K562 (cell line): Measurements from ENCODE around the gene H3-3A. TPM values are rescaled to one million over a fixed set of nuclear protein-coding genes. Genes with fewer than 3 reads are reported as not detected.

Experiments used
- HDAC1 ChIP-seq, 2 experiments: fragments of 450-650 bp; IDR thresholded peaks; 2 replicates each; pipeline ENCODE4 v1.6.1; 2016 to 2017; ENCODE audit warnings: inconsistent platforms in 1 of 2, mild to moderate bottlenecking in 1 of 2, moderate library complexity in 1 of 2
- MYNN ChIP-seq, 2 experiments: sonication (generic); formaldehyde crosslinking in 1 of 2; IDR thresholded peaks; 2 replicates each; pipeline versions ENCODE4 v1.5.0 to v1.6.1; 2016 to 2020; ENCODE audit warnings: antibody characterized with exemption in 1 of 2, missing genetic modification reagents in 1 of 2
- PYGO2 ChIP-seq: fragments of 450-650 bp; IDR thresholded peaks from 2 replicates; pipeline ENCODE4 v1.6.1; 2016; ENCODE audit warnings: mild to moderate bottlenecking, missing genetic modification characterization, moderate library complexity, missing compliant biosample characterization
- SMAD3 ChIP-seq: fragments of 450-650 bp; formaldehyde crosslinking; conservative IDR thresholded peaks from 2 replicates; pipeline ENCODE4 v1.4.0; 2020; ENCODE audit warnings: mild to moderate bottlenecking
- SPI1 ChIP-seq: IDR thresholded peaks from 2 replicates; pipeline ENCODE4 v1.6.1; 2011; ENCODE audit warnings: low read depth, low read length, control low read depth, borderline replicate concordance
- TAF1 ChIP-seq: IDR thresholded peaks from 2 replicates; pipeline ENCODE4 v1.6.1; 2011; ENCODE audit warnings: mild to moderate bottlenecking, low read length, moderate library complexity; ENCODE audit not compliant: insufficient read depth, control insufficient read depth, severe bottlenecking; ENCODE audit errors: extremely low read depth
- TCFL5 ChIP-seq: fragments of 250-450 bp; sonication (Bioruptor Pico); conservative IDR thresholded peaks from 2 replicates; pipeline ENCODE4 v1.6.1; 2021; ENCODE audit warnings: mild to moderate bottlenecking, moderate library complexity, matching md5 sums
- TSC22D4 ChIP-seq: fragments of 450-650 bp; IDR thresholded peaks from 2 replicates; pipeline ENCODE4 v1.6.1; 2016; ENCODE audit warnings: missing genetic modification characterization, missing biosample characterization, control low read depth
- USF2 ChIP-seq: sonication (generic); formaldehyde crosslinking; IDR thresholded peaks from 2 replicates; pipeline ENCODE4 v1.5.0; 2020; ENCODE audit warnings: missing genetic modification reagents
- ZNF134 ChIP-seq: fragments of 250-450 bp; sonication (Bioruptor Pico); conservative IDR thresholded peaks from 2 replicates; pipeline ENCODE4 v1.4.0; 2020
- ZNF263 ChIP-seq: sonication (generic); formaldehyde crosslinking; IDR thresholded peaks from 2 replicates; pipeline ENCODE4 v1.8.0; 2022; ENCODE audit warnings: mild to moderate bottlenecking, missing genetic modification reagents, borderline replicate concordance
- ZNF76 ChIP-seq: fragments of 250-450 bp; sonication (Bioruptor Pico); IDR thresholded peaks from 2 replicates; pipeline ENCODE4 v1.4.0; 2020; ENCODE audit warnings: mild to moderate bottlenecking, moderate library complexity, borderline replicate concordance
- polyA plus RNA-seq, 8 experiments: library from polyadenylated mRNA; depleted of rRNA in 4 of 8; stranded (reverse) in 5 of 8; unstranded in 3 of 8; fragments of >200 nt; fragmentation: Nextera tagmentation in 2 of 8; fragmentation: Illumina TruSeq in 1 of 8; extraction: Ambion mirVana in 2 of 8; extraction: Trizol in 1 of 8; gene quantifications; 2 replicates each; pipeline versions ENCODE4 v1.2.1 to v1.2.3, GENCODE V29; 2011 to 2014; ENCODE audit warnings: inconsistent platforms in 1 of 8, missing spikeins in 1 of 8
- total RNA-seq, 7 experiments: library from RNA; depleted of rRNA in 6 of 7; stranded (reverse); fragments of >200 nt in 6 of 7; fragmentation: Illumina TruSeq in 2 of 7; extraction: Trizol in 2 of 7; gene quantifications; 2 replicates each; pipeline versions ENCODE4 v1.2.1 to v1.2.3, GENCODE V29; 2011 to 2021; ENCODE audit warnings: low replicate concordance in 1 of 7
- TF ChIP-seq, protein P1 (sequence below): fragments of 450-650 bp; IDR thresholded peaks from 2 replicates; pipeline ENCODE4 v1.6.1; 2016; ENCODE audit warnings: mild to moderate bottlenecking
- TF ChIP-seq, protein P2 (sequence below), 2 experiments: fragments of 450-650 bp; conservative IDR thresholded peaks; 2 replicates each; pipeline ENCODE4 v1.6.1; 2017; ENCODE audit warnings: mild to moderate bottlenecking in 2 of 2, moderate library complexity in 2 of 2
- TF ChIP-seq, protein P3 (sequence below): fragments of 450-650 bp; IDR thresholded peaks from 2 replicates; pipeline ENCODE4 v1.6.1; 2016; ENCODE audit warnings: borderline replicate concordance
- TF ChIP-seq, protein P4 (sequence below): fragments of 450-650 bp; formaldehyde crosslinking; IDR thresholded peaks from 2 replicates; pipeline ENCODE4 v1.4.0; 2022; ENCODE audit warnings: missing genetic modification characterization

Gene H3-3A
- total and polyA plus RNA-seq, 9 of the 15 experiments (the other 6 are each of a cell fraction or from before 2014, with no cell fraction given): 426 to 1,083 (median 591) TPM

- no peak for TF ChIP-seq TCFL5
- TF ChIP-seq USF2 (CRISPR knock-in tag): 0 out of 2 replicates have a peak, but pooled peaks have one; percentile 14
- TF ChIP-seq ZNF76: no peak
- TF ChIP-seq, protein P1, sequence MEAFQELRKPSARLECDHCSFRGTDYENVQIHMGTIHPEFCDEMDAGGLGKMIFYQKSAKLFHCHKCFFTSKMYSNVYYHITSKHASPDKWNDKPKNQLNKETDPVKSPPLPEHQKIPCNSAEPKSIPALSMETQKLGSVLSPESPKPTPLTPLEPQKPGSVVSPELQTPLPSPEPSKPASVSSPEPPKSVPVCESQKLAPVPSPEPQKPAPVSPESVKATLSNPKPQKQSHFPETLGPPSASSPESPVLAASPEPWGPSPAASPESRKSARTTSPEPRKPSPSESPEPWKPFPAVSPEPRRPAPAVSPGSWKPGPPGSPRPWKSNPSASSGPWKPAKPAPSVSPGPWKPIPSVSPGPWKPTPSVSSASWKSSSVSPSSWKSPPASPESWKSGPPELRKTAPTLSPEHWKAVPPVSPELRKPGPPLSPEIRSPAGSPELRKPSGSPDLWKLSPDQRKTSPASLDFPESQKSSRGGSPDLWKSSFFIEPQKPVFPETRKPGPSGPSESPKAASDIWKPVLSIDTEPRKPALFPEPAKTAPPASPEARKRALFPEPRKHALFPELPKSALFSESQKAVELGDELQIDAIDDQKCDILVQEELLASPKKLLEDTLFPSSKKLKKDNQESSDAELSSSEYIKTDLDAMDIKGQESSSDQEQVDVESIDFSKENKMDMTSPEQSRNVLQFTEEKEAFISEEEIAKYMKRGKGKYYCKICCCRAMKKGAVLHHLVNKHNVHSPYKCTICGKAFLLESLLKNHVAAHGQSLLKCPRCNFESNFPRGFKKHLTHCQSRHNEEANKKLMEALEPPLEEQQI: no peak
- TF ChIP-seq HDAC1 (IDR thresholded peaks at IDR 0.05): peak in 1 of 2 experiments; percentile 30; a peak in 2 of 4 replicates
- no peak for TF ChIP-seq TSC22D4
- TF ChIP-seq, protein P2, sequence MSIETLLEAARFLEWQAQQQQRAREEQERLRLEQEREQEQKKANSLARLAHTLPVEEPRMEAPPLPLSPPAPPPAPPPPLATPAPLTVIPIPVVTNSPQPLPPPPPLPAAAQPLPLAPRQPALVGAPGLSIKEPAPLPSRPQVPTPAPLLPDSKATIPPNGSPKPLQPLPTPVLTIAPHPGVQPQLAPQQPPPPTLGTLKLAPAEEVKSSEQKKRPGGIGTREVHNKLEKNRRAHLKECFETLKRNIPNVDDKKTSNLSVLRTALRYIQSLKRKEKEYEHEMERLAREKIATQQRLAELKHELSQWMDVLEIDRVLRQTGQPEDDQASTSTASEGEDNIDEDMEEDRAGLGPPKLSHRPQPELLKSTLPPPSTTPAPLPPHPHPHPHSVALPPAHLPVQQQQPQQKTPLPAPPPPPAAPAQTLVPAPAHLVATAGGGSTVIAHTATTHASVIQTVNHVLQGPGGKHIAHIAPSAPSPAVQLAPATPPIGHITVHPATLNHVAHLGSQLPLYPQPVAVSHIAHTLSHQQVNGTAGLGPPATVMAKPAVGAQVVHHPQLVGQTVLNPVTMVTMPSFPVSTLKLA (conservative IDR thresholded peaks at IDR 0.05): peak; percentile 56 to 61; a peak in 3 of 4 replicates
- no peak for TF ChIP-seq ZNF134
- TF ChIP-seq, protein P3, sequence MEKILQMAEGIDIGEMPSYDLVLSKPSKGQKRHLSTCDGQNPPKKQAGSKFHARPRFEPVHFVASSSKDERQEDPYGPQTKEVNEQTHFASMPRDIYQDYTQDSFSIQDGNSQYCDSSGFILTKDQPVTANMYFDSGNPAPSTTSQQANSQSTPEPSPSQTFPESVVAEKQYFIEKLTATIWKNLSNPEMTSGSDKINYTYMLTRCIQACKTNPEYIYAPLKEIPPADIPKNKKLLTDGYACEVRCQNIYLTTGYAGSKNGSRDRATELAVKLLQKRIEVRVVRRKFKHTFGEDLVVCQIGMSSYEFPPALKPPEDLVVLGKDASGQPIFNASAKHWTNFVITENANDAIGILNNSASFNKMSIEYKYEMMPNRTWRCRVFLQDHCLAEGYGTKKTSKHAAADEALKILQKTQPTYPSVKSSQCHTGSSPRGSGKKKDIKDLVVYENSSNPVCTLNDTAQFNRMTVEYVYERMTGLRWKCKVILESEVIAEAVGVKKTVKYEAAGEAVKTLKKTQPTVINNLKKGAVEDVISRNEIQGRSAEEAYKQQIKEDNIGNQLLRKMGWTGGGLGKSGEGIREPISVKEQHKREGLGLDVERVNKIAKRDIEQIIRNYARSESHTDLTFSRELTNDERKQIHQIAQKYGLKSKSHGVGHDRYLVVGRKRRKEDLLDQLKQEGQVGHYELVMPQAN: peak; percentile 53; the same call in 1 of the 2 replicates
- no peak for TF ChIP-seq PYGO2
- peak; percentile 29 for TF ChIP-seq TAF1
- no peak for TF ChIP-seq SMAD3 (CRISPR knock-in tag)
- 0 out of 2 replicates have a peak, but pooled peaks have one; percentile 30 for TF ChIP-seq SPI1
- no peak for TF ChIP-seq MYNN (IDR thresholded peaks at IDR 0.05)
- no peak for TF ChIP-seq MYNN (CRISPR knock-in tag; IDR thresholded peaks at IDR 0.05)
- TF ChIP-seq, protein P4, sequence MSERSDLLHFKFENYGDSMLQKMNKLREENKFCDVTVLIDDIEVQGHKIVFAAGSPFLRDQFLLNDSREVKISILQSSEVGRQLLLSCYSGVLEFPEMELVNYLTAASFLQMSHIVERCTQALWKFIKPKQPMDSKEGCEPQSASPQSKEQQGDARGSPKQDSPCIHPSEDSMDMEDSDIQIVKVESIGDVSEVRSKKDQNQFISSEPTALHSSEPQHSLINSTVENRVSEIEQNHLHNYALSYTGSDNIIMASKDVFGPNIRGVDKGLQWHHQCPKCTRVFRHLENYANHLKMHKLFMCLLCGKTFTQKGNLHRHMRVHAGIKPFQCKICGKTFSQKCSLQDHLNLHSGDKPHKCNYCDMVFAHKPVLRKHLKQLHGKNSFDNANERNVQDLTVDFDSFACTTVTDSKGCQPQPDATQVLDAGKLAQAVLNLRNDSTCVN (CRISPR knock-in tag): no peak
- 0 out of 2 replicates have a peak, but pooled peaks have one; percentile 14 for TF ChIP-seq ZNF263 (CRISPR knock-in tag)
Measured at GRCh38 chr1:226063224-226063976, 884 bp downstream of the H3-3A start (continued).
